ENCODE results near the gene HOXA1.

The HOXA1 gene

DNA sequence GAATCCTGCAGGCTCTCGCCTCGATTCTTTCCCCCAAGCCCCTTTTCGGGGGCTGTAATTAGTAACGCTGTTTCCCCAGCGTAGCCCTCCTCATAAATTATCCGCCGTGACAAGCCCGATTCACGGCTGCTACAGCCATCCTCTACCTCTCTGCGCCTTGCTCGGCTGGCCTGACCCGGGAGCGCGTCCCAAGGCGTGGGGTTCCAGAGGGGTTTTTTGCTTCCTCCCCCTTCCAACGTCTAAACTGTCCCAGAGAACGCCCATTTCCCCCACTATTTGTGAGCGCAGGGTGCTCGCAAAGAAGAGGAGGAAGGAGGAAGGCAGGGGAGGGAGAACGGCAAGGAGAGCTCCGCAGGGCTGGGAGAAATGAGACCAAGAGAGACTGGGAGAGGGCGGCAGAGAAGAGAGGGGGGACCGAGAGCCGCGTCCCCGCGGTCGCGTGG, 46.8 kb upstream of the HOXA1 start:
- DNase-seq (ENCODE audit: insufficient read length, low spot score): no peak
- FAIRE-seq: no peak
- TF ChIP-seq, protein P1, sequence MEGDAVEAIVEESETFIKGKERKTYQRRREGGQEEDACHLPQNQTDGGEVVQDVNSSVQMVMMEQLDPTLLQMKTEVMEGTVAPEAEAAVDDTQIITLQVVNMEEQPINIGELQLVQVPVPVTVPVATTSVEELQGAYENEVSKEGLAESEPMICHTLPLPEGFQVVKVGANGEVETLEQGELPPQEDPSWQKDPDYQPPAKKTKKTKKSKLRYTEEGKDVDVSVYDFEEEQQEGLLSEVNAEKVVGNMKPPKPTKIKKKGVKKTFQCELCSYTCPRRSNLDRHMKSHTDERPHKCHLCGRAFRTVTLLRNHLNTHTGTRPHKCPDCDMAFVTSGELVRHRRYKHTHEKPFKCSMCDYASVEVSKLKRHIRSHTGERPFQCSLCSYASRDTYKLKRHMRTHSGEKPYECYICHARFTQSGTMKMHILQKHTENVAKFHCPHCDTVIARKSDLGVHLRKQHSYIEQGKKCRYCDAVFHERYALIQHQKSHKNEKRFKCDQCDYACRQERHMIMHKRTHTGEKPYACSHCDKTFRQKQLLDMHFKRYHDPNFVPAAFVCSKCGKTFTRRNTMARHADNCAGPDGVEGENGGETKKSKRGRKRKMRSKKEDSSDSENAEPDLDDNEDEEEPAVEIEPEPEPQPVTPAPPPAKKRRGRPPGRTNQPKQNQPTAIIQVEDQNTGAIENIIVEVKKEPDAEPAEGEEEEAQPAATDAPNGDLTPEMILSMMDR (IDR thresholded peaks at IDR 0.05; ENCODE audit: insufficient read depth, missing control alignments): no peak

DNA sequence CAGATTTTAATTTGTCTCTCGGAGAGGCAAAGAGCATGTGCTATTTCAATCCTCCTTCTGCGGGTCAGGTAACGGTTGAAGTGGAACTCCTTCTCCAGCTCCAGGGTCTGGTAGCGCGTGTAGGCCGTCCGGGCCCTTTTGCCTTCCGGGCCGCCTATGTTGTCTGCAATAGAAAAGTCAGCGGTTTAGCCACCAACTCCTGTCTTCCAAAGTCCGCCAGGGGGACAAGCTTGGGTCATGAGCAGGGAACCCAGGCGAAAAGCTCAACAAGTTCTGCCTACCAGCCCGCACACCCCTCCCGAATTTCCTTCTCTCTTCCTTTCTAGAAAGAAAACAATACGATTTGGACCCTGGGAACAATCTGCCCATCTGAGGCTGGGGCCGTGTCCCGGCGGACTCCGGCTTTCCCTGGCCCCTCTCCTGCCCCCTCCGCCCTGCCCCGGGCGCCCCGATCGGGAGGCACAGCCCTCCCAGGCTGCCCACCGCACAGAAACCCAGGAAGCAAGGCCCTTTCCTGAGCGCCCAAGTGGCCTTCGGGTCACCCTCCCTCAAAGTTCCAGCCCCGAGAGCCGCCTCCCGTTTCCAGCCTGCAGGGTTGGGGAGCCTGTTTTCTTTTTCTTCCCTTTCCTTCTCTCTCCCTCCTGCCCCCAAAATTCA, 46.3 kb upstream of the HOXA1 start:
- FAIRE-seq (no peak), DNase-seq (ENCODE audit: insufficient read length, low spot score) (no peak)
- TF ChIP-seq, protein P1 (IDR thresholded peaks at IDR 0.05; ENCODE audit: insufficient read depth, missing control alignments): no peak

DNA sequence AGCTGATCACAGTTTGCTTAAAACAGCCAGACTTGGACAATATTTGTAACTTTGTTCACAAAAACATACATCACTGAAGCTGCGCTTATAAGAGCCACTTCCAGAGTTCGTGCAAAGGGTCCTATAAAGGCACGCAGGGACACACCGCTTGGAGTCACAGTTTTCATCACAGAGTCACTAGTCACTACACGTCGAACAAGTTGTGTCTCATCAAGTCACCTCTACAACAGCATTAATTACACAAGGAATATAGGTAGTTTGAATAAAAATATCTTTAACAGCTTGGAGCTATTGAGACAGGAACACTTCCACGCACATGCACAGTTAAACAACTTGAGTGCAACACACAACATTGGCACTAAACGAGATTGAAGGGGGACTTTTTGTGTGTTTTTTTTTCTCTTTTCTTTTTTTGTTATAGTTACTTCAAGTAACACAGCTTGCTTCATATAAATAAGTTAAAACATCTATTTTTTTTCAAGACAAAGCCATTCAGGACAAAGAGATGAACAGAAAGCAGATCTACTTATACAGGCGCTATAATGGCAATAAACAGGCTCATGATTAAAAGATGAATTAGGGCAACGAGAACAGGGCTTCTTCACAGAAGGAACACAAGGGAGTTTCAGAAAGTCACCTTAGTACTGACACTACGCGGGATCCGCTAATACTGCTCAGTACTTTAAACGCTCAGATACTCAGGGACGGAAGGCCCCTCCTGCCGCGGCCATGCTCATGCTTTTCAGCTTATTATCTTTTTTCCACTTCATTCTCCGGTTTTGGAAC, 45.5 kb upstream of the HOXA1 start:
- DNase-seq (ENCODE audit: insufficient read length, low spot score) (no peak), FAIRE-seq (no peak)

DNA sequence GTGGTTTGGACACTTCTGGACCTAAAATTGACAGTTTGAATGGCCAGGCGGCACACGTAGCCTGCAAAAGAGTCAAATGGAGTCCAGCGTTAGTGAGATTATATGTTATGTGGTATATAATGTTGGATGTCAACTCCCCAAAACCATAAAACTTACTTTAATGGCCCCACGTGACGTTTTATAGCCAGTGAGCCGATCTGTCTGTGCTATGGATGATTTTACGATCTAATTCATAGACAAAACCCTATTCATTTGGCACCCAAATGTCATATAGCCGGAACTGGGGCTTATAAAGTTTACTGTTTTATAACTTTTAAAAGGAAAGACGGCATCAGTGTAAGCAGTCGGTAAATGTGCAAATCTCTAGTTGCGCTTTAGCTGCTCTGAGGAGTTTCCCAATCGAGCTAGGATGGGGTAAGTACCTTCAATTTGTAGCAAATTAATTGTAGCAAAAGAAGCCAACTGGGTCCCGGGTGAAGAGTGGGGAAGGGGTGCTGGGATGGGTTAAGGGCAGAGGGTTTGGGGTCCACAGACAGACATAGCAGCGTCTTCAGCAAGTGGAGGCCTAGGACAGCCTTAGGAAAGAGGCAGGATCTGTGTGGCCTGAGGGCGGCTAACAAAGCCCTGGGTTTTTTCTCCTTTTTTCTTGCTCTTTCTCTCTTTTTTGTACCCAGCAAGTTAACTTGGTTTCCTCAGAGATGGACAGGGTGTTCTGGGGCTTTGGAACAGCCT, 44.5 kb upstream of the HOXA1 start:
- DNase-seq (ENCODE audit: insufficient read length, low spot score) (no peak), FAIRE-seq (no peak)
- TF ChIP-seq, protein P1 (IDR thresholded peaks at IDR 0.05; ENCODE audit: insufficient read depth, missing control alignments): no peak

More for the DNA sequence above, 45.5 kb upstream of the HOXA1 start:
- TF ChIP-seq, protein P1 (IDR thresholded peaks at IDR 0.05; ENCODE audit: insufficient read depth, missing control alignments): no peak

DNA sequence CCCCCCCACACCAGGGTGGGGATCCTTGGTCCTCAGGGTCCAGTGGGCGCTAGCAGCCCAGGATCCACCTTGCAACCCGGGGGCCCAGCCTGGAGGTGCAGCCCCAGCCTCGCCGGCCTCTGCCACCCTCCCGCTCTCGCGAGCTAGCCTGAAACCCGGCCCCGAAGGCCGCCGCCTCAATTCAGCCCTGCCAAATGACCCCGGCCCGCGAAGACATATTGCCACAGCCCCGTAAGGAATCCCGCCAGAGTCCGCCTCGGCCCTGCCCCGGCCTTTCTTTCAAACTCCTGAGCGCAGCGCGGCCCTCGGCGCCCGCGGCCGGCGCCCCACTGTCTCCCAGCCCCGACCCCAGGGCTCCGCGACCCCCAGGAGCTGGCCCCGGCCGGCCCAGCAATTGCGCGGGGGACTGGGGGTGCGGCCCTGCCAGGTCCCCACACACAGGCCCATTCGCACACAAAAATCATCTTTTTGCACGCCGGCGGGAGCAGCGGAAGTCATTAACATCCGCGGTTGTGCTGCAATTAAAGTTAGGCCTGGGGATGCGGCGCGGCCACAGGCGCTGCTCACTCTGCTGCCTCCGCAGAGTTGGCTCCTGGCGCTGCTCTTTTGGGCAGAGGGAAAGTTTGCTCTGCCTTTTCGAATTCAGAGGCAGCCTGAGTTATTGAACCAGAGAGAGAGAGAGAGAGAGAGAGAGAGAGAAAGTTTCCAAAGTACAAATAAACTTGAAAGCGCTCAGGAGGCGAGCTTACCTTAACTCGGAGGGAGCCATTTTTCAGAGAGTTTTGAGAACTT, 43.7 kb upstream of the HOXA1 start:
- FAIRE-seq (no peak), DNase-seq (ENCODE audit: insufficient read length, low spot score) (no peak)
- TF ChIP-seq, protein P1 (IDR thresholded peaks at IDR 0.05; ENCODE audit: insufficient read depth, missing control alignments): no peak

DNA sequence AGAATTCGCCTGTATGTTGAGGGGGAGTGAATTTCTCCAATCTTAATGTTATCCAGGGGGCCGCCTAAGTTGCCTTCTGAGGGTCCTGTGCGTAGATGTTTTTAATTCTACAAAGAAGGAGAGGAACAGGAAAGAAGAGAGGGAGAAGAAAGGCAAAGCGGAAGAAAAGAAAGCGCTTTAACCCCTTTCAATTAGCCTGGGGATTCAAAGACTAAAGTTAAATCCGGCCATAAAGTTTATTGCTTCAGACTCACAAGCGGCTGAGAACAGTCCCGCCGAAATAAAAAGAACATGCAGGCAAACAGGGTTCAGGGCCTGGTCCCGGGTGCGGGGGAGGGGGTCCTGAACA, 43.2 kb upstream of the HOXA1 start:
- FAIRE-seq: no peak
- DNase-seq (ENCODE audit: insufficient read length, low spot score): no peak
- TF ChIP-seq, protein P1 (IDR thresholded peaks at IDR 0.05; ENCODE audit: insufficient read depth, missing control alignments): no peak

Data from D721Med (cell line).